Gastroesophageal sphincter (tissue), 4 donors: ENCODE results near the gene CEP68. TPM values are rescaled to one million over a fixed set of nuclear protein-coding genes. Genes with fewer than 3 reads are reported as not detected.
A peak's percentile ranks its signal among the peaks of the same experiment; 100 is the strongest.

Source experiments
- ATAC-seq: fragments of 150-250 bp; one replicate; pipeline ENCODE4 v1.9.1; 2016; ENCODE audit warnings: mild to moderate bottlenecking, moderate library complexity
- H3K27ac ChIP-seq, 4 donors: fragments of 200-600 bp; sonication (generic) in 3 of 4; 1 replicate in 3 of 4; 2 replicates in 1 of 4; pipeline ENCODE4 v1.5.1; 2016 to 2019
- H3K27me3 ChIP-seq: fragments of 200-600 bp; sonication (generic); one replicate; pipeline ENCODE4 v1.5.1; 2019
- H3K36me3 ChIP-seq, 2 donors: fragments of 200-600 bp; sonication (generic); one replicate each; pipeline ENCODE4 v1.5.1; 2019; ENCODE audit warnings: control low read depth in 1 of 2
- H3K4me1 ChIP-seq, 3 donors: fragments of 200-600 bp; sonication (generic); 1 replicate in 2 of 3; 2 replicates in 1 of 3; pipeline ENCODE4 v1.5.1; 2016 to 2019; ENCODE audit warnings: control low read depth in 2 of 3
- H3K4me3 ChIP-seq, 2 donors: fragments of 200-600 bp; sonication (generic); one replicate each; pipeline ENCODE4 v1.5.1; 2019; ENCODE audit warnings: mild to moderate bottlenecking in 1 of 2, moderate library complexity in 1 of 2
- H3K9me3 ChIP-seq, 3 donors: fragments of 200-600 bp; sonication (generic); one replicate each; pipeline ENCODE4 v1.5.1; 2017 to 2019; ENCODE audit warnings: control low read depth in 2 of 3
- EP300 ChIP-seq: sonication (generic); formaldehyde crosslinking; IDR thresholded peaks from one replicate; pipeline ENCODE4 v1.6.1; 2017; ENCODE audit warnings: antibody characterized with exemption, mild to moderate bottlenecking
- POLR2A ChIP-seq, 2 donors: fragments of 450-650 bp; IDR thresholded peaks; one replicate each; pipeline ENCODE4 v1.6.1; 2017; ENCODE audit warnings: antibody characterized with exemption in 2 of 2, mild to moderate bottlenecking in 2 of 2, moderate library complexity in 1 of 2
- POLR2AphosphoS5 ChIP-seq: sonication (generic); formaldehyde crosslinking; IDR thresholded peaks from one replicate; pipeline ENCODE4 v1.6.1; 2017; ENCODE audit warnings: antibody characterized with exemption
- WGBS, 2 donors: methylation state at CpG; one replicate each; pipeline ENCODE4 v1.1.5; 2018; ENCODE audit warnings: low coverage in 1 of 2; 5-methylcytosine and 5-hydroxymethylcytosine counted together
- total RNA-seq, 4 donors: library from RNA; depleted of rRNA; stranded (reverse); fragments of >200 nt; gene quantifications; one replicate each; pipeline ENCODE4 v1.1.0, GENCODE V29; 2016
- TF ChIP-seq, protein P1 (sequence below), 4 experiments: fragments of 200-600 bp in 2 of 4; fragments of 450-650 bp in 2 of 4; sonication (generic) in 1 of 4; IDR thresholded peaks; one replicate each; pipeline ENCODE4 v1.5.1; 2017 to 2019; ENCODE audit warnings: antibody characterized with exemption in 4 of 4, mild to moderate bottlenecking in 2 of 4, moderate library complexity in 2 of 4

CEP68 gene
- total RNA-seq, 4 donors from 2014 or later, result 26.3 to 48.9 (median 30.3) TPM

DNA sequence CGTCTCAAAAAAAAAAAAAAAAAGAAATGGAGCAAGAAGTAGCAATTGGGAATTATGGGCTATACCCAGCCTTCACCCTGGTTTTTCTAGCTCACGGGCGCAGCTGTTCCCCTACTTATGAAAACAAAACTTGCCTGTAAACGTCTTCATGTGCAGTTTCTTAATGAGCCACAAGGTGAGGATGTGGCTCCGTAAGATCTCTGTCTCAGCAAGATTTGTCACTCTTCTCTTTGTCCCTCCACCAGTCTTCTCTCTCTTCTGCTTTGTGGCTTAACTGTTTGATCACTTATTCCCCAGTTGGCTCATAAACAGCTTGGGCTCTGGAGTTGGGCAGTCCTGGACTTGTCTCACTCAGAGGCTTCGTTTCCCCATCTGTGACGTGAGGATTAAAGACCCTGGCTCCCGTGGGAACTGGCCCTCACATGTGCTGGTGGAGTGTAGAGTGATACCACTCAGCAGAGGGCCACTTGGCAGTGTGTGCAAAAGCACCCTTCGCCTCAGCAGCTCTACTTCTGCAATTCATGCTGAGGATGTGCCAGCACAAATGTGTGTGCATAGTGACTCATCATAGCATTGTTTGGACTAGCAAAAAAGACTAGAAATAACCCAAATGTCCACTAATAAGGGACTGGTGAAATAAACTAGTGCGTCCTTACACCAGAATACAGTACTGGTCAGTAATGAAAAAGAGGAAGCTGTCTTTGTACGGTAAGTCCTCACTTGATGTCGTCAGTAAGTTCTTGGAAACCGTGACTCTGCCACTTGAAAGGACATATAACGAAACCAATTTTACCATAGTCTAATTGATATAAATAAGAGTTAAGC lies 8.7 kb downstream of the CEP68 start:
- Histone ChIP-seq H3K36me3 (peaks cover 0 to 9% of the 10 kb centered on the region in 2 donors), H3K4me3 (no peak overlapping the region), H3K27ac (peak overlapping the region in 3 of 4 donors; percentile 38 to 62 (median 55)), H3K27me3 (no peaks in the 10 kb centered on the region), H3K9me3 (no peaks in the 10 kb centered on the region), H3K4me1 (peaks cover 2 to 97% (median 39%) of the 10 kb centered on the region in 3 donors)
- 34 to 39% methylated on average over 10 to 12 of the region's 14 CpGs for WGBS, 2 donors
- ATAC-seq, result peak; percentile 85
- TF ChIP-seq POLR2AphosphoS5, result peak; percentile 58
- no peak for TF ChIP-seq EP300
- TF ChIP-seq, protein P1, sequence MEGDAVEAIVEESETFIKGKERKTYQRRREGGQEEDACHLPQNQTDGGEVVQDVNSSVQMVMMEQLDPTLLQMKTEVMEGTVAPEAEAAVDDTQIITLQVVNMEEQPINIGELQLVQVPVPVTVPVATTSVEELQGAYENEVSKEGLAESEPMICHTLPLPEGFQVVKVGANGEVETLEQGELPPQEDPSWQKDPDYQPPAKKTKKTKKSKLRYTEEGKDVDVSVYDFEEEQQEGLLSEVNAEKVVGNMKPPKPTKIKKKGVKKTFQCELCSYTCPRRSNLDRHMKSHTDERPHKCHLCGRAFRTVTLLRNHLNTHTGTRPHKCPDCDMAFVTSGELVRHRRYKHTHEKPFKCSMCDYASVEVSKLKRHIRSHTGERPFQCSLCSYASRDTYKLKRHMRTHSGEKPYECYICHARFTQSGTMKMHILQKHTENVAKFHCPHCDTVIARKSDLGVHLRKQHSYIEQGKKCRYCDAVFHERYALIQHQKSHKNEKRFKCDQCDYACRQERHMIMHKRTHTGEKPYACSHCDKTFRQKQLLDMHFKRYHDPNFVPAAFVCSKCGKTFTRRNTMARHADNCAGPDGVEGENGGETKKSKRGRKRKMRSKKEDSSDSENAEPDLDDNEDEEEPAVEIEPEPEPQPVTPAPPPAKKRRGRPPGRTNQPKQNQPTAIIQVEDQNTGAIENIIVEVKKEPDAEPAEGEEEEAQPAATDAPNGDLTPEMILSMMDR (IDR thresholded peaks at IDR 0.05), result peak; percentile 62 to 86 (median 74)
- no peak for TF ChIP-seq POLR2A (IDR thresholded peaks at IDR 0.05)

DNA sequence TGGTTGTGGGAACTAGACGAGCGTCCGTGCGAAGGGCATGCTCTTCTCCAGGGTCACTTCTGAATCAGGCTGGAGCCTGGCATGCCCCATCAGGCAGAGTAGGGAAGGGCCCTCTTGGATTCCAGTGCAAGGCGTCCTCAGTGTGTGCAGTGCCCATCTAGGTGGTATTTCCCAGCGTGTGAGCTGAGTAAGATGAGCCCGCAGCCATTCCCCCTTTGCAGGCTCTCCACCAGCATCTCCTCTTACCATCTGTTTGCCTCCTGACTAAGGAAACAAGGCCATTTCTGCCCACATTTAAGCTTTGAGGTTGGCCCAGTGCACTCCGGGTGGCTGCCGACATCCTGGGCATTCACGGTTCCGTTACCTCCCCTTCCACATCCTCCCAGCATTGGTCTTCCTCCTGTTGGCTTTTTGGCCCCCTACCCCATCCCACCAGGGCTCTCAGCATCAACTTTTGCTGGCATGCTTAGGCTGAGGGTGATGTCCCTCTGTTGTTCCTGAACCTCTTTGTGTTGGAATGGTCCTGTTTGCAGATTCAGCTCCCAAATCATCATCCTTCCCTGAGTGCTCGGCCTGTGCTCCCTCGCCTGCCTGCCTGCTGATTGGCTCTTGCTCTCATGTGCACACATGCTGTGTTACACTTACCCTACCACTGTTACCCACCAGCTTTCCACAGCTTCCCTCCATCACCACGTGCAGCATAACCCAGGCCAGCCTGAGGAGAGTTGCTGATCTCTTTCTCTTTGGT lies 11.8 kb downstream of the CEP68 start:
- Histone ChIP-seq H3K27ac (peak overlapping the region in 3 of 4 donors; percentile 14 to 67 (median 51)), H3K36me3 (peaks cover 0 to 34% of the 10 kb centered on the region in 2 donors), H3K4me1 (peaks cover 2 to 89% (median 47%) of the 10 kb centered on the region in 3 donors), H3K27me3 (no peaks in the 10 kb centered on the region), H3K4me3 (no peak overlapping the region), H3K9me3 (no peaks in the 10 kb centered on the region)
- ATAC-seq, result no peak
- no peak for TF ChIP-seq EP300
- TF ChIP-seq, protein P1 (IDR thresholded peaks at IDR 0.05), result no peak
- TF ChIP-seq POLR2A (IDR thresholded peaks at IDR 0.05), result no peak
- no peak for TF ChIP-seq POLR2AphosphoS5
- 61 to 68% methylated on average over 3 to 5 of the region's 14 CpGs for WGBS, 2 donors

DNA sequence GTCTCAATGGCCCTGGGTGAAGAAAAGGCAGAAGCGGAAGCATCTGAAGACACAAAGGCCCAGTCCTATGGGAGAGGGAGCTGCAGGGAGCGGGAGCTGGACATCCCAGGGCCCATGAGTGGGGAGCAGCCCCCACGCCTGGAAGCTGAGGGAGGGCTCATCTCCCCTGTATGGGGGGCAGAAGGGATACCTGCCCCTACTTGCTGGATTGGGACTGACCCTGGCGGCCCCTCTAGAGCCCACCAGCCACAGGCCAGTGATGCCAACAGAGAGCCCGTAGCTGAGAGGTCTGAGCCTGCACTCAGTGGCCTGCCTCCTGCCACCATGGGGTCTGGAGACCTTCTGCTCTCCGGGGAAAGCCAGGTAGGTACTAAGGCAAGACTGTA lies 13.2 kb downstream of the CEP68 start:
- H3K27ac ChIP-seq, result peak overlapping the region in 3 of 4 donors; percentile 51 to 77 (median 67)
- H3K4me3 ChIP-seq, result no peak overlapping the region
- no peaks in the 10 kb centered on the region for H3K27me3 ChIP-seq
- H3K36me3 ChIP-seq, result peaks cover 0 to 49% of the 10 kb centered on the region in 2 donors
- WGBS, 2 donors, result 83 to 89% methylated on average over 1 to 3 of the region's 6 CpGs
- TF ChIP-seq POLR2A (IDR thresholded peaks at IDR 0.05) (no peak), EP300 (no peak), POLR2AphosphoS5 (no peak)
- TF ChIP-seq, protein P1 (IDR thresholded peaks at IDR 0.05), result no peak
- peaks cover 2 to 86% (median 41%) of the 10 kb centered on the region in 3 donors for H3K4me1 ChIP-seq
- no peaks in the 10 kb centered on the region for H3K9me3 ChIP-seq
- ATAC-seq, result no peak

DNA sequence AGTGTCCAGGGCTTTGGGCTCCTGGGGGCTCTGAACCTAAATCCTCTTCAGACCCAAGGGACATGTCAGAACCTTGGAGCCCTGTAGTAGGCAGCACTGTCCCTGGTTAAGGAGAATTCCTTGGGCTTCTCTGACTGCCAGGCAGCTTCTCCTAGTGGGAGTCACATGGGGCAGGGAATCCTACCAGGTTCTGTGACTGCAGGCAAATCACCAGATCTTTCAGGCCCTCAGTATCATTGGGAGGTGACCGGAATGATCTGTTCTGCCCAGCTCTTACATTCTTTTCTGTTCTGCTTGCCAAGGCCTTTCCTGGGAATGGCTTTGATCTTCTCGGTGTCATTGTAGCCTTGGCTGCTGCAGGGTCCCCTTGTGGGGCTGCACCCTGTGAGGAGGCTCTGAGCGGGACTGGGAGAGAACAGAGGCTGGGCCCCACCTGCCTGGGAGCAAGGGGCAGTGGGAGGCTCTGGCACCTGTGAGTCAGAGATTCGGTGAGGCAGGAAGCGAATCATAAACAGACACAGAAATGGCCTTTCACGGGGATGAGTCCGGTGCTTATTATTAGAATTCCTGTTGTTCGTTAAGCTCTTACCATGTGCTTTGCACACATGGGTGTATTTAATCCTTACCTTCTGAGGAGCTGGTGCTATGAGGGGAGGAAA lies 14.1 kb downstream of the CEP68 start:
- TF ChIP-seq, protein P1 (IDR thresholded peaks at IDR 0.05), result peak in 3 of 4 experiments; percentile 9 to 55 (median 29)
- TF ChIP-seq POLR2A (IDR thresholded peaks at IDR 0.05), result no peak
- no peak overlapping the region for H3K4me3 ChIP-seq
- peak; percentile 52 for ATAC-seq
- H3K27me3 ChIP-seq, result no peaks in the 10 kb centered on the region
- H3K27ac ChIP-seq, result peak overlapping the region in 3 of 4 donors; percentile 51 to 77 (median 67)
- no peaks in the 10 kb centered on the region for H3K9me3 ChIP-seq
- peaks cover 0 to 57% of the 10 kb centered on the region in 2 donors for H3K36me3 ChIP-seq
- peaks cover 0 to 86% (median 40%) of the 10 kb centered on the region in 3 donors for H3K4me1 ChIP-seq
- 24% methylated on average over 4 of the region's 8 CpGs; no CpG with 5 or more reads in 1 of the 2 donors for WGBS, 2 donors
